WTC11 (cell line): ENCODE results near the gene EOMES.

ENCODE experiments used
- NFYB ChIP-seq: sonication (generic); formaldehyde crosslinking; conservative IDR thresholded peaks from 2 replicates; pipeline ENCODE4 v1.8.0; 2022; ENCODE audit warnings: low read depth, missing genetic modification reagents
- TF ChIP-seq, protein P1 (sequence below): sonication (generic); formaldehyde crosslinking; IDR thresholded peaks from 2 replicates; pipeline ENCODE4 v1.8.0; 2022; ENCODE audit warnings: mild to moderate bottlenecking, missing genetic modification reagents
- TF ChIP-seq, protein P2 (sequence below): sonication (generic); formaldehyde crosslinking; IDR thresholded peaks from 2 replicates; pipeline ENCODE4 v1.8.0; 2022; ENCODE audit warnings: mild to moderate bottlenecking, missing genetic modification reagents
- TF ChIP-seq, protein P3 (sequence below): sonication (generic); formaldehyde crosslinking; IDR thresholded peaks from 2 replicates; pipeline ENCODE4 v1.8.1; 2023; ENCODE audit warnings: mild to moderate bottlenecking, missing genetic modification reagents, moderate library complexity
- TF ChIP-seq, protein P4 (sequence below): fragments of 200-600 bp; IDR thresholded peaks from 2 replicates; pipeline ENCODE4 v1.8.0; 2022; ENCODE audit warnings: antibody characterized with exemption

DNA sequence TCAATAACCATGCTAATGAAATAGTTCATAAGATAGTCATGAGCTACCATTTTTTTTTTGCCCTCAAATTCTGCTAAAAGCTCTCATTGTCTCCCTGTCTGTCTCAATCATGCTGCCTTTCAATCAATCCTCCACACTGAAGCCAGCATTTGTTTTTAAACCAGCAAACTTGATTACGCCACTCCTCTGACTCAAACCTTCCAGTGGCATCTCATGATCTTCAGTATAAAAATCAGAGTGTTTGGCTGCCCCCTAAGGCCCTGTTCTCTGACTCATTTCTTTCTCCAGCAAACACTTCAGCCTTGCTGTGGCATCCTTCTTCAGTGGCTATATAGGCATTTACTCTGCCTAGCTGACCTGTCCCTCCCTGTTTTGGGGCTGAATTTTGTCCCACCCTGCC, 36.0 kb upstream of the EOMES start:
- TF ChIP-seq, protein P1, sequence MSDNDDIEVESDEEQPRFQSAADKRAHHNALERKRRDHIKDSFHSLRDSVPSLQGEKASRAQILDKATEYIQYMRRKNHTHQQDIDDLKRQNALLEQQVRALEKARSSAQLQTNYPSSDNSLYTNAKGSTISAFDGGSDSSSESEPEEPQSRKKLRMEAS (CRISPR knock-in tag): no peak
- TF ChIP-seq, protein P2, sequence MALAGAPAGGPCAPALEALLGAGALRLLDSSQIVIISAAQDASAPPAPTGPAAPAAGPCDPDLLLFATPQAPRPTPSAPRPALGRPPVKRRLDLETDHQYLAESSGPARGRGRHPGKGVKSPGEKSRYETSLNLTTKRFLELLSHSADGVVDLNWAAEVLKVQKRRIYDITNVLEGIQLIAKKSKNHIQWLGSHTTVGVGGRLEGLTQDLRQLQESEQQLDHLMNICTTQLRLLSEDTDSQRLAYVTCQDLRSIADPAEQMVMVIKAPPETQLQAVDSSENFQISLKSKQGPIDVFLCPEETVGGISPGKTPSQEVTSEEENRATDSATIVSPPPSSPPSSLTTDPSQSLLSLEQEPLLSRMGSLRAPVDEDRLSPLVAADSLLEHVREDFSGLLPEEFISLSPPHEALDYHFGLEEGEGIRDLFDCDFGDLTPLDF: no peak
- TF ChIP-seq, protein P3, sequence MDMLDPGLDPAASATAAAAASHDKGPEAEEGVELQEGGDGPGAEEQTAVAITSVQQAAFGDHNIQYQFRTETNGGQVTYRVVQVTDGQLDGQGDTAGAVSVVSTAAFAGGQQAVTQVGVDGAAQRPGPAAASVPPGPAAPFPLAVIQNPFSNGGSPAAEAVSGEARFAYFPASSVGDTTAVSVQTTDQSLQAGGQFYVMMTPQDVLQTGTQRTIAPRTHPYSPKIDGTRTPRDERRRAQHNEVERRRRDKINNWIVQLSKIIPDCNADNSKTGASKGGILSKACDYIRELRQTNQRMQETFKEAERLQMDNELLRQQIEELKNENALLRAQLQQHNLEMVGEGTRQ (CRISPR knock-in tag): no peak
- TF ChIP-seq, protein P4, sequence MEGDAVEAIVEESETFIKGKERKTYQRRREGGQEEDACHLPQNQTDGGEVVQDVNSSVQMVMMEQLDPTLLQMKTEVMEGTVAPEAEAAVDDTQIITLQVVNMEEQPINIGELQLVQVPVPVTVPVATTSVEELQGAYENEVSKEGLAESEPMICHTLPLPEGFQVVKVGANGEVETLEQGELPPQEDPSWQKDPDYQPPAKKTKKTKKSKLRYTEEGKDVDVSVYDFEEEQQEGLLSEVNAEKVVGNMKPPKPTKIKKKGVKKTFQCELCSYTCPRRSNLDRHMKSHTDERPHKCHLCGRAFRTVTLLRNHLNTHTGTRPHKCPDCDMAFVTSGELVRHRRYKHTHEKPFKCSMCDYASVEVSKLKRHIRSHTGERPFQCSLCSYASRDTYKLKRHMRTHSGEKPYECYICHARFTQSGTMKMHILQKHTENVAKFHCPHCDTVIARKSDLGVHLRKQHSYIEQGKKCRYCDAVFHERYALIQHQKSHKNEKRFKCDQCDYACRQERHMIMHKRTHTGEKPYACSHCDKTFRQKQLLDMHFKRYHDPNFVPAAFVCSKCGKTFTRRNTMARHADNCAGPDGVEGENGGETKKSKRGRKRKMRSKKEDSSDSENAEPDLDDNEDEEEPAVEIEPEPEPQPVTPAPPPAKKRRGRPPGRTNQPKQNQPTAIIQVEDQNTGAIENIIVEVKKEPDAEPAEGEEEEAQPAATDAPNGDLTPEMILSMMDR: no peak
- no peak for TF ChIP-seq NFYB (CRISPR knock-in tag)
